ENCODE data around the gene MRPS18A.

Gene MRPS18A

DNA sequence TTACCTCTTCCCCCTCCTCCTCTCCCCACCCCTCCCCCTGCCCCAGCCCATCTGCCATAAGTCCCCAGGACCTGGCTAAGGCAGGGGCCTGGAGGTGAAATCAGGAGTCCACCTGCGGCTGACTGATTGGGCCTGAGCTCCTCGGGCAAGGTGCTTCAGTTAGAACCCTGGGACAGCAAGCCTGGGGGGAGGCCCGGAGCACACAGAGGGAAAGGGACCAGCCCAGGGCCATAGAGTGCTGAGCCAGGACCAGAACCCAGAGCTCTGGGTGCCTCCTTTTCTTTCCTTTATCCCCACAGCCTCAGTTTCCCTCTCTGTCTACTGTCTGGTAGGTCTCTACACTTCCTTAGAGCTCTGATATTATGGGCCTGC, 46.7 kb upstream of the MRPS18A start:
- H3K27ac ChIP-seq: no peak overlapping the region
- no peak overlapping the region for H3K4me3 ChIP-seq (ENCODE audit: low read depth, low read length)
- no peaks in the 10 kb centered on the region for H3K79me2 ChIP-seq
- no peak overlapping the region for H3K9ac ChIP-seq
- H3K4me2 ChIP-seq (ENCODE audit: low read length): no peak overlapping the region
- H3K9me3 ChIP-seq (ENCODE audit: control insufficient read depth, low read length): no peaks in the 10 kb centered on the region
- no peaks in the 10 kb centered on the region for H3K4me1 ChIP-seq
- H3K27me3 ChIP-seq (ENCODE audit: control insufficient read depth, insufficient read depth, low read length): no peaks in the 10 kb centered on the region
- H2AFZ ChIP-seq: no peak overlapping the region
- TF ChIP-seq, protein P1, sequence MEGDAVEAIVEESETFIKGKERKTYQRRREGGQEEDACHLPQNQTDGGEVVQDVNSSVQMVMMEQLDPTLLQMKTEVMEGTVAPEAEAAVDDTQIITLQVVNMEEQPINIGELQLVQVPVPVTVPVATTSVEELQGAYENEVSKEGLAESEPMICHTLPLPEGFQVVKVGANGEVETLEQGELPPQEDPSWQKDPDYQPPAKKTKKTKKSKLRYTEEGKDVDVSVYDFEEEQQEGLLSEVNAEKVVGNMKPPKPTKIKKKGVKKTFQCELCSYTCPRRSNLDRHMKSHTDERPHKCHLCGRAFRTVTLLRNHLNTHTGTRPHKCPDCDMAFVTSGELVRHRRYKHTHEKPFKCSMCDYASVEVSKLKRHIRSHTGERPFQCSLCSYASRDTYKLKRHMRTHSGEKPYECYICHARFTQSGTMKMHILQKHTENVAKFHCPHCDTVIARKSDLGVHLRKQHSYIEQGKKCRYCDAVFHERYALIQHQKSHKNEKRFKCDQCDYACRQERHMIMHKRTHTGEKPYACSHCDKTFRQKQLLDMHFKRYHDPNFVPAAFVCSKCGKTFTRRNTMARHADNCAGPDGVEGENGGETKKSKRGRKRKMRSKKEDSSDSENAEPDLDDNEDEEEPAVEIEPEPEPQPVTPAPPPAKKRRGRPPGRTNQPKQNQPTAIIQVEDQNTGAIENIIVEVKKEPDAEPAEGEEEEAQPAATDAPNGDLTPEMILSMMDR (IDR thresholded peaks at IDR 0.05): no peak
- no peaks in the 10 kb centered on the region for H3K36me3 ChIP-seq (ENCODE audit: control insufficient read depth, insufficient read depth, low read length)

DNA sequence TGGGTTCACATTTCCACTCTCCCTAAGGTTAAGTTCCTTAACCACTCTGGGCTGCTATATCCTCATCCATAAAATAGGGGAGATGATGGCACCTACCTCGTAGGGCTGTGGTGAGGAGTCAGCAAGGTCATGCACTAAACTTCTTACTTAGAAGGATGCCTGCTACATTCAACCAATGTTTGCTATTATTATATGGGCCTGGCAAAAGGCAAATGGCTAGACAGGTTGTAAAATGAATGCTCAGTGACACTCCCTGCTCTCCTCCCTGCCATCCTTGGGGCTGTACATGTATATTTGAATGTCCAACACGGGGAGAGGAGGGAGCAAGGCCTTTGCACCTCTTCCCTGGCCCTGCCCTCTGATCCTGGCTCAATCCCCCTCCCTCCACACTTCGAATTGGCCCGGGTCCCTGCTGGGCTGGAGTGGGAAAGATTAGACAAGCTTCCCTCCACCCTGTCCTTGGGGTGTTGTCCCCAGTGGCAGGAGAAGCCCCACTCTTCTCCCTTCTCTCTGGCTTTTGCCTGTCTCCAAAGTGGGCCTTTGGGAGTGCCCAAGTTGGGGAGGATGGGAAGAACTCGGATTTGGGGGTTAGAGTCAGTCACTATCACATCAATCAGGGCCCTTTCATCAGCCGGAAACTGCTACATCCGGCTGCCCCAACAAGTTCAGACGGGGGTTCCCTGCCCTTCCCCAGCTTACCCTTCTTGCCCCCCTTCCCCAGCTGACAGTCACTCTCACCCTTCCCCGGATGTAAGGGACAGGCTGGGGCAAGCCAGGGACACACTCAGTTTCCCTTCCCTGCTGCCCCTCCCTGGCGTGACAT, 46.1 kb upstream of the MRPS18A start:
- no peaks in the 10 kb centered on the region for H3K79me2 ChIP-seq
- H2AFZ ChIP-seq: no peak overlapping the region
- H3K27me3 ChIP-seq (ENCODE audit: control insufficient read depth, insufficient read depth, low read length): no peaks in the 10 kb centered on the region
- H3K4me3 ChIP-seq (ENCODE audit: low read depth, low read length): no peak overlapping the region
- no peaks in the 10 kb centered on the region for H3K36me3 ChIP-seq (ENCODE audit: control insufficient read depth, insufficient read depth, low read length)
- no peak overlapping the region for H3K4me2 ChIP-seq (ENCODE audit: low read length)
- H3K9me3 ChIP-seq (ENCODE audit: control insufficient read depth, low read length): no peaks in the 10 kb centered on the region
- TF ChIP-seq, protein P1 (IDR thresholded peaks at IDR 0.05): no peak
- no peak overlapping the region for H3K27ac ChIP-seq
- no peak overlapping the region for H3K9ac ChIP-seq
- no peaks in the 10 kb centered on the region for H3K4me1 ChIP-seq

DNA sequence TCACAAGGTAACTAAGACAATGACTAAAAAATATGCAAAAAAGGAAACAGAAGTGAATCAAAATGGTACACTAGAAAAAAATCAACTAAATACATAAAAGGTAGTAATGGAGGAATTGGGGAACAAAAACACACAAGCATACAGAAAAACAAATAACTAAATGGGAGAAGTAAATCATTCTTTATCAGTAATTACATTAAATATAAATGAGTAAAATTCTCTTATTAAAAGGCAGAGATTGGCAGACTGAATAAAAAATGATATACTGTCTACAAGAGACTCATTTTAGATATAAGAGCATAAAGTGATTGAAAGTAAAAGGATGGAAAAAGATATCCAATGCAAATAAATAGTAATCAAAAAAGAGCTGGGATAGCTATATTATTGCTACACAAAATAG, 43.0 kb upstream of the MRPS18A start:
- Histone ChIP-seq H3K27me3 (ENCODE audit: control insufficient read depth, insufficient read depth, low read length) (no peaks in the 10 kb centered on the region), H3K79me2 (no peaks in the 10 kb centered on the region), H3K4me1 (no peaks in the 10 kb centered on the region), H2AFZ (no peak overlapping the region), H3K36me3 (ENCODE audit: control insufficient read depth, insufficient read depth, low read length) (no peaks in the 10 kb centered on the region), H3K9me3 (ENCODE audit: control insufficient read depth, low read length) (no peaks in the 10 kb centered on the region), H3K27ac (no peak overlapping the region), H3K4me2 (ENCODE audit: low read length) (no peak overlapping the region), H3K4me3 (ENCODE audit: low read depth, low read length) (no peak overlapping the region), H3K9ac (no peak overlapping the region)
- TF ChIP-seq, protein P1 (IDR thresholded peaks at IDR 0.05): no peak

DNA sequence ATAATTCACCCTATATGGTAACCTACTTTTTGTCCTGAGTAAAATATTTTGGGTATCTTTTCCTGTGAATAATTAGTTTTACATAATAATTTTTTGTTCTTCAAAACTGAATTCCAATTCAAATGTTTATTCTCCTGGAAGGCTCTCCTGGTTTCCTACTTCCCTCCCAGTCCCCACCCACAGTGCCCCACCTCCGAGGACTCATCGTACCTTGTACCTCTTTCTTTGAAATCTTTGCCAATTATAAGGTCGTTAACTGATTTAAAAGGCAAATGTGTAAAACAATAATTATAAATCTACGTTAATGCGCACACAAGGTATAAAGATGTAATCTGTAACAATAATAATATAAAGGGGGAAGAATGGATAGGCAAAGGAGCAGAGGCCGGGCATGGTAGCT, 41.9 kb upstream of the MRPS18A start:
- Histone ChIP-seq H2AFZ (no peak overlapping the region), H3K27ac (no peak overlapping the region), H3K79me2 (no peaks in the 10 kb centered on the region), H3K9me3 (ENCODE audit: control insufficient read depth, low read length) (no peaks in the 10 kb centered on the region), H3K9ac (no peak overlapping the region), H3K4me2 (ENCODE audit: low read length) (no peak overlapping the region), H3K27me3 (ENCODE audit: control insufficient read depth, insufficient read depth, low read length) (no peaks in the 10 kb centered on the region), H3K4me1 (no peaks in the 10 kb centered on the region), H3K4me3 (ENCODE audit: low read depth, low read length) (no peak overlapping the region), H3K36me3 (ENCODE audit: control insufficient read depth, insufficient read depth, low read length) (no peaks in the 10 kb centered on the region)
- TF ChIP-seq, protein P1 (IDR thresholded peaks at IDR 0.05): no peak

DNA sequence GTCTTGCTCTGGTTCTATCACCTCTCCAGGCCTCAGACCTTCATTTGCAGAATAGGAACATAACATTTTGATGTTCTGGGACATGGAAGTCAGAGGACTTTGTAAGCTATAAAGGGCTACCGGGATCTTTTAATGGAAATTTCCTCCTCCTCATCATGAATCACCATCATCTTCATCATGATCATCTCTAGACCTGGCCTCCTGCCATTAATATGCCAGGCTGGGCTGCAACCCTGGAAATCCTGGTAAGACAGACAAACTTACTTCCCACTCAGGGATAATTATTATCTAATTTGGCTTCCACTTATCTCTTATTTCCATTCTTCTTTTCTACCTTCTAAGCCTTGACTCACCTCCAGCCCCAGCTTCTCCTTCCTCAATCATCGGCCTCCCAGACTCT, 41.0 kb upstream of the MRPS18A start:
- H3K36me3 ChIP-seq (ENCODE audit: control insufficient read depth, insufficient read depth, low read length): no peaks in the 10 kb centered on the region
- no peaks in the 10 kb centered on the region for H3K9me3 ChIP-seq (ENCODE audit: control insufficient read depth, low read length)
- H3K9ac ChIP-seq: no peak overlapping the region
- H3K27me3 ChIP-seq (ENCODE audit: control insufficient read depth, insufficient read depth, low read length): no peaks in the 10 kb centered on the region
- no peak overlapping the region for H3K27ac ChIP-seq
- H2AFZ ChIP-seq: no peak overlapping the region
- no peaks in the 10 kb centered on the region for H3K4me1 ChIP-seq
- no peaks in the 10 kb centered on the region for H3K79me2 ChIP-seq
- H3K4me3 ChIP-seq (ENCODE audit: low read depth, low read length): no peak overlapping the region
- H3K4me2 ChIP-seq (ENCODE audit: low read length): no peak overlapping the region
- TF ChIP-seq, protein P1 (IDR thresholded peaks at IDR 0.05): no peak
